GM18951 (cell line): ENCODE data around the gene PKN1.

ENCODE experiments used
- POLR2A ChIP-seq: IDR thresholded peaks from 4 replicates; pipeline ENCODE4 v1.6.1; 2011; ENCODE audit warnings: mild to moderate bottlenecking; ENCODE audit not compliant: insufficient read length, insufficient read depth; ENCODE audit errors: extremely low read depth
- in situ Hi-C: fragments of 300-500 bp; cut with MboI; formaldehyde crosslinking; loops from one replicate; pipeline ENCODE4 v1.12.0; 2022; ENCODE audit warnings: low sequenced_read_pairs, mixed read lengths, inconsistent platforms; ENCODE audit not compliant: unreplicated experiment

The PKN1 gene

DNA sequence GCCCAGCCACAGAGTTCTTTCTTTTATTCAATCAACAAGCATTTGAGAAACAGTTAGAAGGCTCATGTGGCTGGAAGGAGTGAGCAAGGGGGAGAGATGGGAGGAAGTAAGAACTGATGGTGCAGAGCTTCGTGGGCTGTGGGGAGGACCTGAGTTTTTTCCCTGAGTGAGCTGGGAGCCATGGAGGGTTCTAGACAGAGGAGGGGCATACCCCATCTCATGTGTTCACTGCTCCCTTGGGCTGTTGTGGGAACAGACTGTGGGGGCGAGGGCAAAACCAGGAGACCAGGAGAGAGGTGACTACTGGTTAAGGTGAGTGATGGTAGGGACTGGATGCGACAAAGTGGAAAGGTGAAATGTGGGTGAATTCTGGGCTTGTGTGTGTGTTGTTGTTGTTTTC is 2.4 kb upstream of the PKN1 start:
- in situ Hi-C loops = no loop called here
- no peak for TF ChIP-seq POLR2A

DNA sequence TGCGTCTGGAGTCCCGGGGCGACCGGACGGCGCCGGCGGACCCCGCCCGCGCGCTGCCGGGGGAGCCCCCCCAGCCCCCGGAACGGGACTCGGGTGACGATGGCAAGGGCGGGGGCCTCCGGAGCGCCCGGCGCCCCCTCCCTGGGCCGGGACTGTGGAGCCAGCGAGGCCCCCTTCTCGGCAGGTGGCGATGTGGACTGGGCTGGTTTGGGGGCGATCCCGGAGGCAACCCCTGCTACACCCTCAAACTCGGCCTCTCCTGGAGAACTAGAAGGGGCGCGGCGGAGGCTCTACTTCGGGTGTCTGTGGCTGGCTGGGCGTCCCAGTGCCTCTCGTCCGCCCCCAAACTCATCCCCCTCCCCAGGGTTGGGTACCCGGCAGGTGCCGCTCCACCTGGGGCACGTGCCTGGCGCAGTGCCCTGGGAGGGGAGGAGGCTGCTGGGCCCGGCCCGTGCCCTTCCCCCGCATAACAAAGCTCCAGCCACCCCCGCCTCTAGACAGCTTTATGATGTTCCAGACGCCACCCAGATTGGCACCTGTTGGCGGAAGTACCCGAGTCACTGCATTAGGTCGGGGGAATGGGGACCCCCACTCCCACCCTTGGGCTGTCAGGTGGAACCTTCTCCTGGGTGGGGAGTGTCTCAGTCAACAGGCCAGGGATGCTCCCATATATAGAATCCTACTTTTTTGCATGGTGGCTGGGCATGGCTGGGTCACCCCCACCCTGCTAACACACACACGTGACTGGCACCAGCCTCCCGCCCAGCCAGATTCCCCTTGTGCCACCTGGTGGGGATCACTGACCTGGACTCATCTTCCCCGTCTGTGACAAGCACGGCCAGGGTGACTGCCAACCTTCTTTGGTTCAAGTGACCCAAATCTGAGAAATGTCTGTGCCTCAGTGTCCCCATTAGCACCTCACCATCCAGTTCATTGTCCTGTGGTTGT is 722 bp downstream of the PKN1 start:
- in situ Hi-C loops = no loop called here
- no peak for TF ChIP-seq POLR2A

DNA sequence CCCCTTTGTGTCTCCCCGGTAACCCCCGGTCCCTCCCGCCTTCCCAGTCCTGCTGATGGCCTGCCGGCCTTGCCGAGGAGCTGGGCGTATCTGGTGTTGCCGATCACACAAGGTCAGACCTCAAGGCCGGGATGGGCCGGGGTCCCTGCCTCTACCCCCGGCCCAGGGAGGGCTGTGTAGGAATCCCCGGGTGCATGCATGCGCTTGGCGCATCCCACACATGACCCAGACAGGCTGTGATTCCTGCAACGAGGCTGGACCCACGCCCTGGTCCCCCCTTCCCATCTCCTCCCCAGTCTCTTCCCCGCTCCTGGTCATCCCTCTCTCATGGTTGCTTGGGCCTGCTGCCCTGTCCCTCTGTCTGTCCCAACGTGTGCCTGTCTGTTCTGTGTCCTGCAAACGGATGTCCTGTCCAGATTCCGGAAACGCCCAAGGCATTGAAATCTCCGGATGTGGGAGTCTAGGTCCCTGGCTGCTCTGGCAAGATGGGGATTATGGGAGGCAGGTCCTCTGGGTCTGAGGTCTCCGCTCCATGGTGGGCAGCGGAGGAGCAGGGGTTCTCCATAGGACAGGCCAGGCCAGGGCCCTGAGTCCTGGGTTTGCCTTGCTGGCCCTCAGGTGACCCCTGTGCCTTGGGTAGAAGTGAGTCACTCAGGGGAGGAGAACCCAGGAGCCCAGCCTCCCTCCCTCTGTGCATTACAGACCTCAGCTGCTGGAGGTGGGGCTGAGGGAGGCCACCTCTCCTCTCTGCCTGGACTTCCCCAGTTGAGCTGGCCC is 1.6 kb downstream of the PKN1 start:
- TF ChIP-seq POLR2A = no peak
- in situ Hi-C loops = no loop called here

DNA sequence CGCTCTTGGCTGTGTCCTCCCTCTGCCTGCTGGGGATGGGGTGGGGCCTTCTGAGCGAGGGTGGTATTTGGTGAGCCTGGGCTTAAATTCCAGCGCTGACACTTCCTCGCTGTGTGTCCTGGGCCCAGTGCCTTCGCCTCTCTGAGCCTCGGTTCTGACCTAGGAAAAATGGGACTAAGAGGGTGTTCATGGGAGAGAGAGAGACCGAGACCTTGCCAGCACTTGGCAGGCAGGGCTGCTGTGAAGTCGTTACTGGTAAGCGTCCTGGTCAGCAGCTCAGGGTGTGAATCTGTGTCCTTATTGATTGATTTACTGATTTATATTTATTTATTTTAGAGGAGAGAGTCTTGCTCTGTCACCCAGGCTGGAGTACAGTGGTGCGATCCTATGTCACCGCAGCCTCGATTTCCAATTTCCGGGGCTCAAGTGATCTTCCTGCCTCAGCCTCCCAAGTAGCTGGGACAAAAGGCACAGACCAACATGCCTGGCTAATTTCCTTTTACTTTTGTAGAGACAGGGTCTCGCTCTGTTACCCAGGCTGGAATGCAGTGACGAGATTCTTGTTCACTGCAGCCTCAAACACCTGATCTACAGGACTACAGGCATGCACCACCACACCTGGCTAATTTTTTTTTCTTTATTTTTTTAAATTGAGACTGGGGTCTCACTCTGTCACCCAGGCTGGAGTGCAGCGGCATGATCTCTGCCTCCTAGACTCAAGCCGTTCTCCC is 2.4 kb downstream of the PKN1 start:
- TF ChIP-seq POLR2A = no peak
- in situ Hi-C loops = no loop called here

DNA sequence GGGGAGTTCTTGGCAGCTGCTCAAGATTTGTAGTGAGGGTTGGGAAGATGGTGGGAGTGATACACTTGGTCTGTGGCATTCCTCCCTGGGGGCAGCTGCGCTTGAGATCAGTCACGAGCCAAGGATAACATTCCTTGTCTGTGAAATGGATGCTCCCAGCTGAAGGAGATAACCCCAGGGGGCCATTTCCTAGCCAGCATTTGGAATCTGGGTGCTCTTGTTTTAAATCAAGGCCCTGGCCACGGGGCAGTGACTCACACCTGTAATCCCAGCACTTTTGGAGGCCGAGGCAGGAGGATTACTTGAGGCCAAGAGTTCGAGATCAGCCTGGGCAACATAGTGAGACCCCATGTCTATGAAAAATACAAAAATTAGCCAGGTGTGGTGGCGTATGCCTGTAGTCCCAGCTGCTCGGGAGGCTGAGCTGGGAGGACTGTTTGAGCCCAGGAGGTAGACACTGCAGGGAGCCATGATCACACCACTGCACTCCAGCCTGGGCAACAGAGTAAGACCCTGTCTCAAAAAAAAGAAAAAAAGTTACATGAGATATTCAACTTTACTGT is 4.6 kb downstream of the PKN1 start:
- no peak for TF ChIP-seq POLR2A
- in situ Hi-C loops = no loop called here

GRCh38 chr19:14439014-14439413 is 5.9 kb downstream of the PKN1 start:
- in situ Hi-C loops = no loop called here
- no peak for TF ChIP-seq POLR2A

DNA sequence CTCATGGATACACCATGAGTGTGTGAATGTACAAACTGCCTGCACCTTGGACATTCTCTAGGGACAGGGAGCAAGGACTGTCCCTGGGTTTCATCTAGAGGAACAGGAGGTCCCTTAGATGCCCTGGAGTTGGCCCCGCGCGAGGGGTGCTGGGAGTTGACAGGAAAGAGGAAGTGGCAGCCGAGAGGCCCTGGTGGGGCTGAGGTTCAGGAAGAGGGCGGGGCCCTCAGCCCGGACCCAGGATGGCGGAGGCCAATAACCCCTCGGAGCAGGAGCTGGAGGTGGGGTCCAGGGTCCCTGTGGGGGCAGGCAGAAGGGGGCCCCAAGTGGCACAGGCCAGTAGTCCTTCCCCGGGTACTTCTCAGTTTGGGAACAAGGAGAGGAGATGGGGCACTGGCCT is 6.9 kb downstream of the PKN1 start:
- in situ Hi-C loops = no loop called here
- TF ChIP-seq POLR2A = peak; percentile 81

- TF ChIP-seq POLR2A = no peak
- in situ Hi-C loops = no loop called here
Measured at GRCh38 chr19:14441041-14441938, 8.2 kb downstream of the PKN1 start.

- no peak for TF ChIP-seq POLR2A
- in situ Hi-C loops = no loop called here
Measured at GRCh38 chr19:14442891-14443631, 10.0 kb downstream of the PKN1 start.

DNA sequence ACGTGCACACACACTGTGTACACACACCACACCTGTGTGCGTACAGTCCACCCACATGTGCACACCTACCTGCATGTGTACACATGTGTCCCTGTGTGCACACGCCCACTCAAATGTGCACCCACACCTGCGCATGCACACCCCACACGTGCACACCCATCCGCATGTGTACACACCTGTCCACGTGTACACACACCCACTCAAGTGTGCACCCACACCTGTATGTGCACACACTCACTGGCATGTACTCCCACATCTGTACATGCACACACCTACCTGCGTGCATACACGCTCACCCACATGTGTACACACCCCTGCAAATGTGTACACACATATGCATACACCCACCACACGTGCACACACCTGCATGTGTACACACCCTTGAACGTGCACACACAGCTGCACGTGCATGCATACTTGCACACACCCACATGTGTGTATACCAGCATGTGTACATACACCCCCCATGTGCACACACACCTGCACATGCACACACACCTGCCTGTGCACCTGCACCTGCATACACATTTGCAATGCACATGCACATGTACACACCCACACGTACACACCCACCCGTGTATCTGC is 10.6 kb downstream of the PKN1 start:
- TF ChIP-seq POLR2A = no peak
- in situ Hi-C loops = no loop called here

DNA sequence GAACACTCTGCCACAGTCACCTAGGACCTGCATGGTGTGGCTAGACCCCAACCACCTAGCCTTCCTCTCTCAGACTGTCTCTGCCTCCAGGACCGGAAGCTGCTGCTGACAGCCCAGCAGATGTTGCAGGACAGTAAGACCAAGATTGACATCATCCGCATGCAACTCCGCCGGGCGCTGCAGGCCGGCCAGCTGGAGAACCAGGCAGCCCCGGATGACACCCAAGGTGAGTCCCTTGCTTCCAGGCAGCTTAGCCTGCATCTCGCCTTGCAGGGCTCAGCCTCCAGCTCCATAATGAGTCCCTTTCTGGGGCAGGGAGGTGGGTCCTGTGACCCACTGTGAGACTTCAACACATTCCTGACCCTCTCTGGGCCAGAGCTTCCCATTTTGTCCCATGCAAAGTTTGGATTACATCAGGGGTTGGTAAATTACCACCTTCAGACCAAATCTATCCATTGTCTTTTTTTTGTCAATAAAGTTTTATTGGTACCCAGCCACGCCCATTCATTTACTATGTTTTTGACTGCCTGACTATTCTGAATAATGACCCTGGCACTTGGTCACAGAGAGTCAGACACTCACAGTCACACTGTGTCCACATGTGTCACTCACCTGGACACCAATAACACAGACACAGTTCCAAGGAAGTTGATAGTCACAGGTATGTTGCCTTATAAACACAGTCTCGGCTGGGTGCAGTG is 13.4 kb downstream of the PKN1 start:
- in situ Hi-C loops = no loop called here
- TF ChIP-seq POLR2A = no peak

GRCh38 chr19:14449321-14449720 is 16.2 kb downstream of the PKN1 start:
- in situ Hi-C loops = no loop called here

More at GRCh38 chr19:14449321-14449720, 16.2 kb downstream of the PKN1 start:
- TF ChIP-seq POLR2A = no peak
